ENCODE results near the gene ARHGEF19.

Gene ARHGEF19

DNA sequence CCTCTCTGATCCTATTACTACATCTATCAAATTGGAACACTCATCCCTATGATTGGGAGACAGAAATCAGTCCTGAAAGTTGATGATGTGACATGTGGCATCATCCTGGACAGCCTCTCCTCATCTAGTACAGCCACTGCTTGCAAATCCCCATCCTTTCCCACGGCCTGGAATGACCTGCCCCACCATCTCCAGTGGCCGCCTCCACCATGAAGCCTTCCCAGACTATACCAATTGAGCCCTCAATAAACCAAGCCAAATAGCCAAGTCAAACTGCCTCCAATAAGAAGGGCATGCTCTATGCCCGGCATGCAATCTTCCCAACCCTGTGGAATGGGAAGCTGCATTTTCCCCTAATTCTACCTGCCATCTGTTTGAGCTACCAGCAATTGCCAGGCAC, 561 bp upstream of the ARHGEF19 start:
- DNase-seq (ENCODE audit: insufficient read length, low spot score) = no peak
- no peak for FAIRE-seq
- TF ChIP-seq, protein P1, sequence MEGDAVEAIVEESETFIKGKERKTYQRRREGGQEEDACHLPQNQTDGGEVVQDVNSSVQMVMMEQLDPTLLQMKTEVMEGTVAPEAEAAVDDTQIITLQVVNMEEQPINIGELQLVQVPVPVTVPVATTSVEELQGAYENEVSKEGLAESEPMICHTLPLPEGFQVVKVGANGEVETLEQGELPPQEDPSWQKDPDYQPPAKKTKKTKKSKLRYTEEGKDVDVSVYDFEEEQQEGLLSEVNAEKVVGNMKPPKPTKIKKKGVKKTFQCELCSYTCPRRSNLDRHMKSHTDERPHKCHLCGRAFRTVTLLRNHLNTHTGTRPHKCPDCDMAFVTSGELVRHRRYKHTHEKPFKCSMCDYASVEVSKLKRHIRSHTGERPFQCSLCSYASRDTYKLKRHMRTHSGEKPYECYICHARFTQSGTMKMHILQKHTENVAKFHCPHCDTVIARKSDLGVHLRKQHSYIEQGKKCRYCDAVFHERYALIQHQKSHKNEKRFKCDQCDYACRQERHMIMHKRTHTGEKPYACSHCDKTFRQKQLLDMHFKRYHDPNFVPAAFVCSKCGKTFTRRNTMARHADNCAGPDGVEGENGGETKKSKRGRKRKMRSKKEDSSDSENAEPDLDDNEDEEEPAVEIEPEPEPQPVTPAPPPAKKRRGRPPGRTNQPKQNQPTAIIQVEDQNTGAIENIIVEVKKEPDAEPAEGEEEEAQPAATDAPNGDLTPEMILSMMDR (IDR thresholded peaks at IDR 0.05; ENCODE audit: insufficient read depth, missing control alignments) = no peak

DNA sequence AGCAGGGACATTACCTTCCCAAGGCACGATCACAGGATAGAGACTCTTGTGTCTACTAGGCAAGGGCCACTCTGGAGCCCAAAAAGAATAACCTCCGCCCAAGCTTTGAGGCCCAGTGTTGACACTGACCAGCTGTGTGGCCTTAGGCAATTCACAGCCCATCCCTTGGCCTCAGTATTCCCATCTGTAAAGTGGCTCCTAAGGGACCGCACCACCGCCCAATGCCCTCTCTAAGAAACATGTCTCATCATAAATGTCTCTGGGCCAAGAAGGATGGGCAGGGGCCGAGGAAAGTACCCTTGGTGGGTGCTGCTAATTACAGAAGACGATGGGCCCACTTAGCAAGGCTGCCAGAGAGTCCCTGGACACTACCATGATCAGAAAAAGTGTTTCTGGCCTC, 628 bp downstream of the ARHGEF19 start:
- DNase-seq (ENCODE audit: insufficient read length, low spot score) (no peak), FAIRE-seq (no peak)
- TF ChIP-seq, protein P1 (IDR thresholded peaks at IDR 0.05; ENCODE audit: insufficient read depth, missing control alignments) = no peak

DNA sequence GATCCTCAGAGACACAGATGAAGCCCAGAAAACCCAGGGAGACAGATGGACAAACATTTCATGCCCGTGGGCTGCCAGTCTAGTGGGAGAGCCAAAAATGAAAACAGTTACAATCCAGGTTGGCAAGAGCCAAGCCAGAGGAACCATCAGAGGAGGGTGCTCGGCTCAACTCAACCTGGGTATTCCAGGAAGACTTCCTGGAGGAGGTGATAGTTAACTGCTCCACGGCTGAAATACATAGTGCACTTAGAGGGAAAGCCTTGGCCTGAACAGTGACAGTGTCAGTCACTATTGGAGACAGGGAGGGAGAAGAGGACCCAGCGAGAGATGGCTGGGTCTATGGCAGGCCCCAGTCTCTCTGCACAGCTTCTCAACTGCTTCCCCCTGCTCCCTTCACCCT, 1.9 kb downstream of the ARHGEF19 start:
- TF ChIP-seq, protein P1 (IDR thresholded peaks at IDR 0.05; ENCODE audit: insufficient read depth, missing control alignments) = no peak
- DNase-seq (ENCODE audit: insufficient read length, low spot score) = no peak
- FAIRE-seq = no peak

DNA sequence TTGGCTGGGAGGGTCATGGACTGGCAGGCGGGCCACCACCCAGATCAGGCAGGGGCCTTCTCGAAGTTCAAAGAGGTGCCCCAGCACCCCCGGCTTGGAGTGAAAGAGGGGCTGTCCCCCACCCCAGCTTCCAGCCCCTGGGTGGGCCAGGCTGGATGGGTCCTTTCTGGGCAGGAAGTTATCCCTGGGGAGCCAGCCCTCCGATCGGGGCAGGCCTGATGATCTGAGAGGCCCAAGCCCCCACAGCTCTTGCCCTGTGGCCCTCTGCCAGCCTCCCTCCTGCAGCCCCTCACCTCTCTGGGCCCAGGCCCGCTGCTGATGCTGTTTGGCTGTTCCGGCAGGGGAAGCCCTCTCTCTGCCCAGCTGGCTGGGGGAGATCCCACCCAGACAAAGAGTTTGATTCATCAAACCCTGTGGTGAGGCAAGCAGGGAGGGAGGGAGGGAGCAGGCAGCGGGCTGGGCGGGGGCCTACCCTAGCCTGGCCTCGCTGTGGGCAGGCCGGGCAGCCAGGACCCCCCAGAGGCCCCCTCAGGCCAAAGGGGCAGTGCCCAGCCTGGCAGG, 2.5 kb downstream of the ARHGEF19 start:
- TF ChIP-seq, protein P1 (IDR thresholded peaks at IDR 0.05; ENCODE audit: insufficient read depth, missing control alignments) = no peak
- FAIRE-seq (no peak), DNase-seq (ENCODE audit: insufficient read length, low spot score) (no peak)

DNA sequence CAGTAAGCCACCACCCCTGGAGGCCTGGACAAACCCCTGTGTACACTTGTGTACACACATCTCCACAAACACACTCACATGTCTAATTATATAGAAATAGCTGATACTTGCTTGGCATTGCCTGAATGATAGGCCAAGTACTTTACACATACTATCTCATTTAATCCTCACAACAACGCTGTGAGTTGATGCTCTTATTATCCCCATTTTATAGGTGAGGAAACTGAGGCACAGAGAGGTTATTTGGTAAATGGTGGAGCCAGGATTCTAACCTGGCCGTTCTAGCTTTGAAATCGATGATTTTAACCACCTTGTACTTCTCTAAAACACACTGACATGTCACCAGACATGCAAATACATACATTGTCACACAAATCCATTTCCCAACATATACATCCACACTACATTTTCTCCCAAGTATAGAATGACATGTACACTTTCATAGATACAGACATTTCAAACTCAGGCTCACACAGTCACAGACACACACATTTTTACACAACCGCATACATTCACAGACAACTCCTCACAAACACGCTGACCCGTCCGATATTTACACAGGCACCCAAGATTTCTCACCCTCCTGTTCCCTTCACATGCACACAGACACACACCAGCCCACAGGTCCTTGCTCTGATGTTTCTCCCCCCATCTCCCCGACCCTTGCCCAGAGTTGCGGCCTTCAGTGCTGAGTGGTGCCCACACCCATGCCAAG, 3.2 kb downstream of the ARHGEF19 start:
- TF ChIP-seq, protein P1 (IDR thresholded peaks at IDR 0.05; ENCODE audit: insufficient read depth, missing control alignments) = no peak
- no peak for FAIRE-seq
- DNase-seq (ENCODE audit: insufficient read length, low spot score) = no peak

DNA sequence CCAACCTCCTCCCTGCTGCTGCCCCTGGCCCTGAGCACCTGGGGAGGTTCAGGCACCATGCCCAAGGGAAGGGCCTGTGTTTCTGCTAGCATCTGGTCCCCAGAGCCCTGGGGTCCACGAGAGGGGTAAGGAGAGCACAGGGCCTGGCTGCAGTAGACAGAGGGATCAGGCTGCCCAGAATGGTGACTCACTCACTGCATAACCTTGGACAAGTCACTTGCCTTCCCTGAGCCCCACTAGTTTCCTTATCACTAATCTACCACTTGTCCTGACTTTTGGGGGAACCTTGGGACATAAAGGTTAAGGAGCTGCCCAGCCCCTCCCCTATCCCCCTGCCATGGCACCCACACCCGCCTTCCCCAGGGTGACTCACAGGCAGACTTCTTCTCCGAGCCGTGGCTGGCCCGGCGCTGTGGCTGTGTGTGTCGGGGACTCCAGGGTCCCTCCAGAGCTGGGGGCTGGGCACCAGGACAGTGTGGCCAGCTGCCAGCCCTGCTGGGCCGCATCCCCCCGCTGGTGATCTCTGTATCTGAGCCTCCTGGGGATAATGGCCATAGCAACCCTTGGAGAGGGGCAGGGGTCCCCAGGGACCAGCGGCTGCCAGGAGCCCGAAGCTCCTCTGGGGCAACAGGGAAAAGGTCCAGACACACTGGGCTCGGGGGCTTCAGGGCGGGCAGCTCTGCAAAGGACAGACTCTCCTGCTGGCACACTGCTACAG, 4.0 kb downstream of the ARHGEF19 start:
- FAIRE-seq (no peak), DNase-seq (ENCODE audit: insufficient read length, low spot score) (no peak)
- TF ChIP-seq, protein P1 (IDR thresholded peaks at IDR 0.05; ENCODE audit: insufficient read depth, missing control alignments) = no peak
